ENCODE results near the gene PITPNC1.

The PITPNC1 gene

GRCh38 chr17:67488161-67488560 is 111.1 kb downstream of the PITPNC1 start:
- H3K27ac ChIP-seq (ENCODE audit: low read depth, low read length): no peak overlapping the region
- no peak overlapping the region for H2AFZ ChIP-seq (ENCODE audit: insufficient read depth, low read length, poor library complexity)
- H3K4me2 ChIP-seq (ENCODE audit: low read length): no peak overlapping the region
- H2BK120ac ChIP-seq (ENCODE audit: insufficient read depth, low read length, poor library complexity): no peak overlapping the region
- peak; percentile 19 to 30 for DNase-seq
- no peak overlapping the region for H3K4ac ChIP-seq (ENCODE audit: low read depth, low read length)
- no peak overlapping the region for H4K12ac ChIP-seq (ENCODE audit: low read depth, low read length)
- no peaks in the 10 kb centered on the region for H3K79me2 ChIP-seq (ENCODE audit: control insufficient read depth, insufficient read depth, low read length, poor library complexity)
- H3K79me1 ChIP-seq (ENCODE audit: low read length): no peaks in the 10 kb centered on the region
- H3K36me3 ChIP-seq (ENCODE audit: control insufficient read depth in 1 of 2, insufficient read depth in 2 of 2, low read length in 2 of 2): no peaks in the 10 kb centered on the region
- no peak overlapping the region for H3K14ac ChIP-seq (ENCODE audit: low read length)
- WGBS (ENCODE audit: extremely low coverage, insufficient coverage, insufficient read length): no CpG with 5 or more reads among the region's 12 CpGs
- H3K4me3 ChIP-seq (ENCODE audit: low read depth, low read length): no peak overlapping the region
- no peak overlapping the region for H3K9ac ChIP-seq (ENCODE audit: low read length)
- no peak overlapping the region for H2AK5ac ChIP-seq (ENCODE audit: low read length)
- no peak overlapping the region for H4K8ac ChIP-seq (ENCODE audit: low read depth, low read length)
- no peak overlapping the region for H3K18ac ChIP-seq (ENCODE audit: low read length)
- no peaks in the 10 kb centered on the region for H3K27me3 ChIP-seq (ENCODE audit: insufficient read depth, low read length)
- H3K23ac ChIP-seq (ENCODE audit: low read length): no peak overlapping the region
- no peak overlapping the region for H2BK5ac ChIP-seq (ENCODE audit: low read depth, low read length, poor library complexity)
- H3K4me1 ChIP-seq (ENCODE audit: control insufficient read depth in 1 of 2, insufficient read depth in 2 of 2, low read length in 2 of 2): peaks cover 9 to 10% of the 10 kb centered on the region in 2 experiments
- H2BK12ac ChIP-seq (ENCODE audit: low read length): no peak overlapping the region
- H3K9me3 ChIP-seq (ENCODE audit: insufficient read depth, low read depth, low read length): no peaks in the 10 kb centered on the region
- H4K91ac ChIP-seq (ENCODE audit: low read depth, low read length): no peak overlapping the region

- no peak overlapping the region for H2AFZ ChIP-seq (ENCODE audit: insufficient read depth, low read length, poor library complexity)
- no peak overlapping the region for H3K4me3 ChIP-seq (ENCODE audit: low read depth, low read length)
- H3K14ac ChIP-seq (ENCODE audit: low read length): no peak overlapping the region
- no peak overlapping the region for H3K27ac ChIP-seq (ENCODE audit: low read depth, low read length)
- H2BK5ac ChIP-seq (ENCODE audit: low read depth, low read length, poor library complexity): no peak overlapping the region
- no peaks in the 10 kb centered on the region for H3K79me2 ChIP-seq (ENCODE audit: control insufficient read depth, insufficient read depth, low read length, poor library complexity)
- no peak for DNase-seq
- H3K4me1 ChIP-seq (ENCODE audit: control insufficient read depth in 1 of 2, insufficient read depth in 2 of 2, low read length in 2 of 2): peaks cover 9 to 10% of the 10 kb centered on the region in 2 experiments
- no peaks in the 10 kb centered on the region for H3K36me3 ChIP-seq (ENCODE audit: control insufficient read depth in 1 of 2, insufficient read depth in 2 of 2, low read length in 2 of 2)
- H3K9ac ChIP-seq (ENCODE audit: low read length): no peak overlapping the region
- H3K18ac ChIP-seq (ENCODE audit: low read length): no peak overlapping the region
- no CpG with 5 or more reads among the region's 4 CpGs for WGBS (ENCODE audit: extremely low coverage, insufficient coverage, insufficient read length)
- H2BK12ac ChIP-seq (ENCODE audit: low read length): no peak overlapping the region
- no peaks in the 10 kb centered on the region for H3K27me3 ChIP-seq (ENCODE audit: insufficient read depth, low read length)
- H3K9me3 ChIP-seq (ENCODE audit: insufficient read depth, low read depth, low read length): no peaks in the 10 kb centered on the region
- H3K79me1 ChIP-seq (ENCODE audit: low read length): no peaks in the 10 kb centered on the region
- H3K4ac ChIP-seq (ENCODE audit: low read depth, low read length): no peak overlapping the region
- H2AK5ac ChIP-seq (ENCODE audit: low read length): no peak overlapping the region
- no peak overlapping the region for H4K8ac ChIP-seq (ENCODE audit: low read depth, low read length)
- no peak overlapping the region for H4K91ac ChIP-seq (ENCODE audit: low read depth, low read length)
- H4K12ac ChIP-seq (ENCODE audit: low read depth, low read length): no peak overlapping the region
- no peak overlapping the region for H2BK120ac ChIP-seq (ENCODE audit: insufficient read depth, low read length, poor library complexity)
- no peak overlapping the region for H3K4me2 ChIP-seq (ENCODE audit: low read length)
- H3K23ac ChIP-seq (ENCODE audit: low read length): no peak overlapping the region
Observed at GRCh38 chr17:67488768-67489167, 111.7 kb downstream of the PITPNC1 start.

- no peak overlapping the region for H2BK120ac ChIP-seq (ENCODE audit: insufficient read depth, low read length, poor library complexity)
- H2AFZ ChIP-seq (ENCODE audit: insufficient read depth, low read length, poor library complexity): no peak overlapping the region
- no peak overlapping the region for H4K8ac ChIP-seq (ENCODE audit: low read depth, low read length)
- H4K91ac ChIP-seq (ENCODE audit: low read depth, low read length): no peak overlapping the region
- H3K9ac ChIP-seq (ENCODE audit: low read length): no peak overlapping the region
- no peaks in the 10 kb centered on the region for H3K79me1 ChIP-seq (ENCODE audit: low read length)
- H2BK5ac ChIP-seq (ENCODE audit: low read depth, low read length, poor library complexity): no peak overlapping the region
- H3K9me3 ChIP-seq (ENCODE audit: insufficient read depth, low read depth, low read length): no peaks in the 10 kb centered on the region
- no peak overlapping the region for H3K18ac ChIP-seq (ENCODE audit: low read length)
- no peak overlapping the region for H3K14ac ChIP-seq (ENCODE audit: low read length)
- no peaks in the 10 kb centered on the region for H3K36me3 ChIP-seq (ENCODE audit: control insufficient read depth in 1 of 2, insufficient read depth in 2 of 2, low read length in 2 of 2)
- no peaks in the 10 kb centered on the region for H3K27me3 ChIP-seq (ENCODE audit: insufficient read depth, low read length)
- no peak overlapping the region for H3K23ac ChIP-seq (ENCODE audit: low read length)
- H3K4me1 ChIP-seq (ENCODE audit: control insufficient read depth in 1 of 2, insufficient read depth in 2 of 2, low read length in 2 of 2): peaks cover 9 to 10% of the 10 kb centered on the region in 2 experiments
- H3K4ac ChIP-seq (ENCODE audit: low read depth, low read length): no peak overlapping the region
- peak overlapping the region; percentile 58 for H2BK12ac ChIP-seq (ENCODE audit: low read length)
- no peak overlapping the region for H4K12ac ChIP-seq (ENCODE audit: low read depth, low read length)
- no peak for DNase-seq
- H2AK5ac ChIP-seq (ENCODE audit: low read length): no peak overlapping the region
- no peak overlapping the region for H3K4me3 ChIP-seq (ENCODE audit: low read depth, low read length)
- H3K4me2 ChIP-seq (ENCODE audit: low read length): no peak overlapping the region
- no peaks in the 10 kb centered on the region for H3K79me2 ChIP-seq (ENCODE audit: control insufficient read depth, insufficient read depth, low read length, poor library complexity)
- no CpG with 5 or more reads among the region's 4 CpGs for WGBS (ENCODE audit: extremely low coverage, insufficient coverage, insufficient read length)
- no peak overlapping the region for H3K27ac ChIP-seq (ENCODE audit: low read depth, low read length)
Observed at GRCh38 chr17:67489273-67489672, 112.2 kb downstream of the PITPNC1 start.

DNA sequence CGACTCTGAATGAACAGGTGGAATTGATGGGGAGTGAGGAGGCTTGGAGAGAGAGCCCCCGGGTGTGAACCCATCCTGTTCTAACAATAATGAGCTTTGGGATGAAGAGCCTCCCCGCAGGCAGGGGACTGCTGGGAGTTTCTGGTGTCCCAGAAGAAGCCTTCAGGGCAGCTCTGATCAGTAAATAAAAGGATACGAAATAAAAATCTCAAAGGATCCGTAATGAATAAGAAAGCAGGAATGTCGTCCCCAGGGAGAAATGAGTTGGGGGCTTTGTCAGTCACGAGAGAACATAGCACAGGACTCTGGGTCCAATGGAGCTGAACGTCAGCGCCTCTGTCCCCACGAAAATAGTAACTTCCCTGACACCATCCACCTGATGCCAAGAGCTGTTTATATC is 113.4 kb downstream of the PITPNC1 start:
- Histone ChIP-seq H3K18ac (ENCODE audit: low read length) (no peak overlapping the region), H3K27ac (ENCODE audit: low read depth, low read length) (no peak overlapping the region), H2AFZ (ENCODE audit: insufficient read depth, low read length, poor library complexity) (no peak overlapping the region), H4K91ac (ENCODE audit: low read depth, low read length) (no peak overlapping the region), H3K79me1 (ENCODE audit: low read length) (no peaks in the 10 kb centered on the region), H3K9ac (ENCODE audit: low read length) (no peak overlapping the region), H3K4me1 (ENCODE audit: control insufficient read depth in 1 of 2, insufficient read depth in 2 of 2, low read length in 2 of 2) (peaks cover 9 to 10% of the 10 kb centered on the region in 2 experiments), H2BK5ac (ENCODE audit: low read depth, low read length, poor library complexity) (no peak overlapping the region), H4K12ac (ENCODE audit: low read depth, low read length) (no peak overlapping the region), H3K79me2 (ENCODE audit: control insufficient read depth, insufficient read depth, low read length, poor library complexity) (no peaks in the 10 kb centered on the region), H2BK120ac (ENCODE audit: insufficient read depth, low read length, poor library complexity) (no peak overlapping the region), H3K4me2 (ENCODE audit: low read length) (no peak overlapping the region), H2BK12ac (ENCODE audit: low read length) (no peak overlapping the region), H3K4me3 (ENCODE audit: low read depth, low read length) (no peak overlapping the region), H2AK5ac (ENCODE audit: low read length) (no peak overlapping the region), H3K27me3 (ENCODE audit: insufficient read depth, low read length) (no peaks in the 10 kb centered on the region), H4K8ac (ENCODE audit: low read depth, low read length) (no peak overlapping the region), H3K4ac (ENCODE audit: low read depth, low read length) (no peak overlapping the region), H3K14ac (ENCODE audit: low read length) (no peak overlapping the region), H3K36me3 (ENCODE audit: control insufficient read depth in 1 of 2, insufficient read depth in 2 of 2, low read length in 2 of 2) (no peaks in the 10 kb centered on the region), H3K9me3 (ENCODE audit: insufficient read depth, low read depth, low read length) (no peaks in the 10 kb centered on the region), H3K23ac (ENCODE audit: low read length) (no peak overlapping the region)
- WGBS (ENCODE audit: extremely low coverage, insufficient coverage, insufficient read length): no CpG with 5 or more reads among the region's 10 CpGs
- no peak for DNase-seq
